WTC11 (cell line): ENCODE data around the gene CD8A.

Experiments
- CREM ChIP-seq: sonication (generic); formaldehyde crosslinking; IDR thresholded peaks from 2 replicates; pipeline ENCODE4 v1.8.1; 2022; ENCODE audit warnings: mild to moderate bottlenecking, missing genetic modification reagents, moderate library complexity
- JUN ChIP-seq: sonication (generic); formaldehyde crosslinking; IDR thresholded peaks from 2 replicates; pipeline ENCODE4 v1.8.0; 2023; ENCODE audit warnings: mild to moderate bottlenecking, missing genetic modification reagents
- NR2C2 ChIP-seq: sonication (generic); formaldehyde crosslinking; IDR thresholded peaks from 2 replicates; pipeline ENCODE4 v1.8.0; 2022; ENCODE audit warnings: mild to moderate bottlenecking, missing genetic modification reagents
- TF ChIP-seq, protein P1 (sequence below): fragments of 200-600 bp; IDR thresholded peaks from 2 replicates; pipeline ENCODE4 v1.8.0; 2022; ENCODE audit warnings: antibody characterized with exemption
- TF ChIP-seq, protein P2 (sequence below): sonication (generic); formaldehyde crosslinking; IDR thresholded peaks from 2 replicates; pipeline ENCODE4 v1.8.1; 2023; ENCODE audit warnings: mild to moderate bottlenecking, missing genetic modification reagents, borderline replicate concordance
- TF ChIP-seq, protein P3 (sequence below): sonication (generic); formaldehyde crosslinking; IDR thresholded peaks from 2 replicates; pipeline ENCODE4 v1.8.0; 2023; ENCODE audit warnings: missing genetic modification reagents

DNA sequence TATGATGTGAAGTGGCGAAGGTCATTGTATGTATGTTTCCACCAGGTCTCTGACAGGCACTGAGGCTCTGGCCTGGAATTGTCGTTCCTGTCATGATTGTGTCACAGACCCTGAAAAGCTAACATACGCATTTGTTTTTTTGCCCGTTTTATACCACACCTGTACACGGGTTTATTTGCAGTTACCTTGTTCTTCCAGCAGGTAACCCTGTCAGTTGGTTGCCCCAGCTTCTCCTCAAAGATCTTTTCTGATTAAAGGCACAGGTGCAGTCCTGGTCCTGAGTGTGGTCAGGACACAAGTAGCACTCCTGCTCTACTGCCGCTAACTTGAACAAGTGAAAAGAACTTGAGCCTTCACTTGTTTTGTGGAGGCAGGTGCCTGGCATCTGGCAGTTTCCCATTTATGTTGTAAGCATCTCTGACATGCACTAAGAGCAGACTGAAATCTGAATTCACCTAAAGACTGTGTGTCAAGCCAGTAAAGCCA is 19.9 kb downstream of the CD8A start:
- TF ChIP-seq, protein P1, sequence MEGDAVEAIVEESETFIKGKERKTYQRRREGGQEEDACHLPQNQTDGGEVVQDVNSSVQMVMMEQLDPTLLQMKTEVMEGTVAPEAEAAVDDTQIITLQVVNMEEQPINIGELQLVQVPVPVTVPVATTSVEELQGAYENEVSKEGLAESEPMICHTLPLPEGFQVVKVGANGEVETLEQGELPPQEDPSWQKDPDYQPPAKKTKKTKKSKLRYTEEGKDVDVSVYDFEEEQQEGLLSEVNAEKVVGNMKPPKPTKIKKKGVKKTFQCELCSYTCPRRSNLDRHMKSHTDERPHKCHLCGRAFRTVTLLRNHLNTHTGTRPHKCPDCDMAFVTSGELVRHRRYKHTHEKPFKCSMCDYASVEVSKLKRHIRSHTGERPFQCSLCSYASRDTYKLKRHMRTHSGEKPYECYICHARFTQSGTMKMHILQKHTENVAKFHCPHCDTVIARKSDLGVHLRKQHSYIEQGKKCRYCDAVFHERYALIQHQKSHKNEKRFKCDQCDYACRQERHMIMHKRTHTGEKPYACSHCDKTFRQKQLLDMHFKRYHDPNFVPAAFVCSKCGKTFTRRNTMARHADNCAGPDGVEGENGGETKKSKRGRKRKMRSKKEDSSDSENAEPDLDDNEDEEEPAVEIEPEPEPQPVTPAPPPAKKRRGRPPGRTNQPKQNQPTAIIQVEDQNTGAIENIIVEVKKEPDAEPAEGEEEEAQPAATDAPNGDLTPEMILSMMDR: no peak
- TF ChIP-seq, protein P2, sequence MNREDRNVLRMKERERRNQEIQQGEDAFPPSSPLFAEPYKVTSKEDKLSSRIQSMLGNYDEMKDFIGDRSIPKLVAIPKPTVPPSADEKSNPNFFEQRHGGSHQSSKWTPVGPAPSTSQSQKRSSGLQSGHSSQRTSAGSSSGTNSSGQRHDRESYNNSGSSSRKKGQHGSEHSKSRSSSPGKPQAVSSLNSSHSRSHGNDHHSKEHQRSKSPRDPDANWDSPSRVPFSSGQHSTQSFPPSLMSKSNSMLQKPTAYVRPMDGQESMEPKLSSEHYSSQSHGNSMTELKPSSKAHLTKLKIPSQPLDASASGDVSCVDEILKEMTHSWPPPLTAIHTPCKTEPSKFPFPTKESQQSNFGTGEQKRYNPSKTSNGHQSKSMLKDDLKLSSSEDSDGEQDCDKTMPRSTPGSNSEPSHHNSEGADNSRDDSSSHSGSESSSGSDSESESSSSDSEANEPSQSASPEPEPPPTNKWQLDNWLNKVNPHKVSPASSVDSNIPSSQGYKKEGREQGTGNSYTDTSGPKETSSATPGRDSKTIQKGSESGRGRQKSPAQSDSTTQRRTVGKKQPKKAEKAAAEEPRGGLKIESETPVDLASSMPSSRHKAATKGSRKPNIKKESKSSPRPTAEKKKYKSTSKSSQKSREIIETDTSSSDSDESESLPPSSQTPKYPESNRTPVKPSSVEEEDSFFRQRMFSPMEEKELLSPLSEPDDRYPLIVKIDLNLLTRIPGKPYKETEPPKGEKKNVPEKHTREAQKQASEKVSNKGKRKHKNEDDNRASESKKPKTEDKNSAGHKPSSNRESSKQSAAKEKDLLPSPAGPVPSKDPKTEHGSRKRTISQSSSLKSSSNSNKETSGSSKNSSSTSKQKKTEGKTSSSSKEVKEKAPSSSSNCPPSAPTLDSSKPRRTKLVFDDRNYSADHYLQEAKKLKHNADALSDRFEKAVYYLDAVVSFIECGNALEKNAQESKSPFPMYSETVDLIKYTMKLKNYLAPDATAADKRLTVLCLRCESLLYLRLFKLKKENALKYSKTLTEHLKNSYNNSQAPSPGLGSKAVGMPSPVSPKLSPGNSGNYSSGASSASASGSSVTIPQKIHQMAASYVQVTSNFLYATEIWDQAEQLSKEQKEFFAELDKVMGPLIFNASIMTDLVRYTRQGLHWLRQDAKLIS (CRISPR knock-in tag): no peak
- TF ChIP-seq JUN (CRISPR knock-in tag): no peak
- TF ChIP-seq, protein P3, sequence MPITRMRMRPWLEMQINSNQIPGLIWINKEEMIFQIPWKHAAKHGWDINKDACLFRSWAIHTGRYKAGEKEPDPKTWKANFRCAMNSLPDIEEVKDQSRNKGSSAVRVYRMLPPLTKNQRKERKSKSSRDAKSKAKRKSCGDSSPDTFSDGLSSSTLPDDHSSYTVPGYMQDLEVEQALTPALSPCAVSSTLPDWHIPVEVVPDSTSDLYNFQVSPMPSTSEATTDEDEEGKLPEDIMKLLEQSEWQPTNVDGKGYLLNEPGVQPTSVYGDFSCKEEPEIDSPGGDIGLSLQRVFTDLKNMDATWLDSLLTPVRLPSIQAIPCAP (CRISPR knock-in tag): no peak
- no peak for TF ChIP-seq CREM (CRISPR knock-in tag)
- TF ChIP-seq NR2C2: no peak
